Measurements from ENCODE around the gene RFK. TPM values are rescaled to one million over a fixed set of nuclear protein-coding genes. Genes with fewer than 3 reads are reported as not detected.

The RFK gene
- total RNA-seq, 1 donor from 2014 or later, result 18.1 TPM

DNA sequence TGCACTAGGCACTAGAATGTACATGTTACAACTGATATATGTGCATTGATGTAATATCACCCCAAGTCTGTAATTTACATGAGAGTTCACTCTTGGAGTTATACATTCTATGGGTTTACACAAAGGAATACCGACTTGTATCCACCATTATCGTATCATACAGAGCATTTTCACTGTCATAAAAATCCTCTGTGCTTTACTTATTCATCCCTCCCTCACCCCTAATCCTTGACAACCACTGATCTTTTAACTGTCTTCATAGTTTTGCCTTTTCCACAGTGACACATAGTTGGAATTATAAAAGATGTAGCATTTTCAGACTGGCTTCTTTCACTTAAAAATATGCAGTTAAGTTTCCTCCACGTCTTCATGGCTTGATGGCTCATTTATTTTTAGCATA is 11.1 kb upstream of the RFK start:
- H3K4me3 Mint-ChIP-seq (ENCODE audit: unreplicated experiment), result no peak overlapping the region
- DNase-seq (ENCODE audit: low spot score), result no peak
- TF ChIP-seq, protein P1, sequence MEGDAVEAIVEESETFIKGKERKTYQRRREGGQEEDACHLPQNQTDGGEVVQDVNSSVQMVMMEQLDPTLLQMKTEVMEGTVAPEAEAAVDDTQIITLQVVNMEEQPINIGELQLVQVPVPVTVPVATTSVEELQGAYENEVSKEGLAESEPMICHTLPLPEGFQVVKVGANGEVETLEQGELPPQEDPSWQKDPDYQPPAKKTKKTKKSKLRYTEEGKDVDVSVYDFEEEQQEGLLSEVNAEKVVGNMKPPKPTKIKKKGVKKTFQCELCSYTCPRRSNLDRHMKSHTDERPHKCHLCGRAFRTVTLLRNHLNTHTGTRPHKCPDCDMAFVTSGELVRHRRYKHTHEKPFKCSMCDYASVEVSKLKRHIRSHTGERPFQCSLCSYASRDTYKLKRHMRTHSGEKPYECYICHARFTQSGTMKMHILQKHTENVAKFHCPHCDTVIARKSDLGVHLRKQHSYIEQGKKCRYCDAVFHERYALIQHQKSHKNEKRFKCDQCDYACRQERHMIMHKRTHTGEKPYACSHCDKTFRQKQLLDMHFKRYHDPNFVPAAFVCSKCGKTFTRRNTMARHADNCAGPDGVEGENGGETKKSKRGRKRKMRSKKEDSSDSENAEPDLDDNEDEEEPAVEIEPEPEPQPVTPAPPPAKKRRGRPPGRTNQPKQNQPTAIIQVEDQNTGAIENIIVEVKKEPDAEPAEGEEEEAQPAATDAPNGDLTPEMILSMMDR (IDR thresholded peaks at IDR 0.05), result no peak
- no peak overlapping the region for H3K27ac Mint-ChIP-seq (ENCODE audit: unreplicated experiment)
- no peaks in the 10 kb centered on the region for H3K27me3 Mint-ChIP-seq (ENCODE audit: low read depth)
- no peaks in the 10 kb centered on the region for H3K36me3 Mint-ChIP-seq (ENCODE audit: low read depth)
- H3K4me1 Mint-ChIP-seq (ENCODE audit: low read depth), result peaks cover 14% of the 10 kb centered on the region
- no peaks in the 10 kb centered on the region for H3K9me3 Mint-ChIP-seq (ENCODE audit: low read depth)

DNA sequence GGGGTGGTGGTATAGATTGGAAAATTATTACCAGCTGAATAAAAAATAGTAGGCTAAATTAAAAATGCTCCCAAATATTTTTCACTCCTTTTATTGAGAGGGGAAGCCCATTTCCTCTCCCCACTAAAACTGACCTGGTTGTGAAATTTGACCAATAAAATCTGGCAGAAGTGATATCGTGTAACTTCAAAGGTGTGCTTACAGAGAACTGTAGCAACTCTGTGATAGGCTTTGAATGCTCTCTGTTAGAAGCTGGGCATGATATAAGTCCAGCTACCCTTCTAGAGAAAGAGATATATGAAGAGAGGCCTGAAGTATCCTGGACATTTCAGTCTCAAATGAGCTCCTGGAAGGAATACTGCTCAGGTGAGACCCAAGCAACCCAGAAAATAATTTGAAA is 10.2 kb upstream of the RFK start:
- TF ChIP-seq, protein P1 (IDR thresholded peaks at IDR 0.05), result no peak
- peaks cover 14% of the 10 kb centered on the region for H3K4me1 Mint-ChIP-seq (ENCODE audit: low read depth)
- no peaks in the 10 kb centered on the region for H3K27me3 Mint-ChIP-seq (ENCODE audit: low read depth)
- H3K36me3 Mint-ChIP-seq (ENCODE audit: low read depth), result no peaks in the 10 kb centered on the region
- no peaks in the 10 kb centered on the region for H3K9me3 Mint-ChIP-seq (ENCODE audit: low read depth)
- no peak for DNase-seq (ENCODE audit: low spot score)
- no peak overlapping the region for H3K4me3 Mint-ChIP-seq (ENCODE audit: unreplicated experiment)
- no peak overlapping the region for H3K27ac Mint-ChIP-seq (ENCODE audit: unreplicated experiment)

DNA sequence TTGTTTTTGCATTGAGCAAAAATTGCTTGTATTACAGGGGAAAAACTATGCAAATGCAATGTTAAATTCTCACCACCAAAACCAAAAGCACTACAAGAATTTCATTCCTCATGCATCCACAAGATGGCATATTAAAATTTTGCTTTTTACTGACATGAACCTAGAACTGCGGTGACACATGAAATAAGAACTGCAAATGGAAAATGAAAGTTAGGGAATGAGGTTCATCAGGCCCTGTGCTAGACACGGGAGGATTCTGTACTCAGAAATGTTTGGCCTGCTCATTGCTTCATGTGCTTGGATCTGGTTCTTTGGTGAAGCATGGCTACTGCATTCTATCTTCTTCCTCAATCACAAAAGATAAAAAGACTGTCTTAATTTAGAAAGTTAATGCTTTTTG is 9.1 kb upstream of the RFK start:
- Mint-ChIP-seq H3K4me1 (ENCODE audit: low read depth) (peaks cover 14% of the 10 kb centered on the region), H3K4me3 (ENCODE audit: unreplicated experiment) (peak overlapping the region; percentile 0), H3K36me3 (ENCODE audit: low read depth) (no peaks in the 10 kb centered on the region), H3K9me3 (ENCODE audit: low read depth) (no peaks in the 10 kb centered on the region), H3K27ac (ENCODE audit: unreplicated experiment) (peak overlapping the region; percentile 76), H3K27me3 (ENCODE audit: low read depth) (no peaks in the 10 kb centered on the region)
- TF ChIP-seq, protein P1 (IDR thresholded peaks at IDR 0.05), result peak; percentile 86
- no peak for DNase-seq (ENCODE audit: low spot score)

DNA sequence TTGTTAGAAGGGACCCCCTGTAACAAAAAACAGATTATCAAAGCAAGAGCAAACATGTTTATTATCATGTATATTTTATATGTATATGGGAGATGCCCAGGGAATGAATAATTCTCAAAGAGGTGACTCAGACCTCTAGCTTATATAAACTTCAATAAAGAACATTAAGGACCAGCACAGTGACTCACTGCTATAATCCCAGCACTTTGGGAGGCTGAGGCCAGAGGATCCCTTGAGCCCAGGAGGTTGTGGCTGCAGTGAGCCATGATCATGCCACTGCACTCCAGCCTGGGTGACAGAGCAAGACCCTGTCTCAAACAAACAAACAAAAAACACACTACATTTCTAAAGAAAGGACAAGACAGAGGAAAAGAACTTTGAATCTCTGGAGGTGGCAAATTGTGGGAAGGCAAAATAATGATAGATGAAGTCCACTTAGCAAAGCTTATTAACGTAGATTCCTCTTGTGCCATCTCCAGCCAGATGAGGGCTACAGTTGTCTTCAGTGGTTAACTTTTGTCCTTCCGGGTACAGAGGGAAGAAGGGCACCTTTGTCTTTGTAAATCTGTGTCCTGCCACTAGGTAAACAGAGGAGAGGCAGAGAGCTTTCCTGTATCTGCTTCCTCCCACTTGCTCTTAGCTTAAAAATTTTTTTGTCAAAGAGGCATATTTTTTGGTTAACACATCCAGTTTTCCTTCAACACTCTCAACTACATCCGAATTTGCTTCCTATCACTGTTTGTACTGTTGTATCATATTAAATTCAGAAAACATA is 7.5 kb upstream of the RFK start:
- no peak overlapping the region for H3K27ac Mint-ChIP-seq (ENCODE audit: unreplicated experiment)

DNA sequence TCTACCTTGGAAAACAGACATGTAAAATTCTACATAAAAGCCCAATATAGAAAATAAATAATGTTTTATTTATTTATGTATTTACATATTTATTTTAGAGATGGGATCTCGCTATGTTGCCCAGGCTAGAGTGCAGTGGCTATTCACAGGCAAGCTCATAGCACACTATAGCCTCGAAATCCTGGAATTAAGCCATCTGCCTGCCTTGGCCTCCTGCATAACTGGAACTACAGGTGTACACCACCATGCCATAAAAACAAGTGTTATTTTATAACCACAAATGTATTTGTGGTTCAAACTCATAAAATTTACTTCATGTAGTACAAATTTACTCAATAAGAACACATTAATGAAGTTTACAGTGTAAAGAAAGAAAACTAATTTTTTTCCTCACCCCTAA is 7.0 kb upstream of the RFK start:
- TF ChIP-seq, protein P1 (IDR thresholded peaks at IDR 0.05), result no peak
- Mint-ChIP-seq H3K27ac (ENCODE audit: unreplicated experiment) (no peak overlapping the region), H3K4me3 (ENCODE audit: unreplicated experiment) (no peak overlapping the region), H3K4me1 (ENCODE audit: low read depth) (peaks cover 14% of the 10 kb centered on the region), H3K27me3 (ENCODE audit: low read depth) (no peaks in the 10 kb centered on the region), H3K36me3 (ENCODE audit: low read depth) (no peaks in the 10 kb centered on the region), H3K9me3 (ENCODE audit: low read depth) (no peaks in the 10 kb centered on the region)
- no peak for DNase-seq (ENCODE audit: low spot score)

More for the DNA sequence above, 7.5 kb upstream of the RFK start:
- Mint-ChIP-seq H3K9me3 (ENCODE audit: low read depth) (no peaks in the 10 kb centered on the region), H3K27me3 (ENCODE audit: low read depth) (no peaks in the 10 kb centered on the region), H3K4me3 (ENCODE audit: unreplicated experiment) (no peak overlapping the region), H3K4me1 (ENCODE audit: low read depth) (peaks cover 14% of the 10 kb centered on the region), H3K36me3 (ENCODE audit: low read depth) (no peaks in the 10 kb centered on the region)
- TF ChIP-seq, protein P1 (IDR thresholded peaks at IDR 0.05), result no peak
- DNase-seq (ENCODE audit: low spot score), result no peak

Data from chondrocyte (in vitro differentiated cells).